Vagina (tissue), 2 donors: ENCODE measurements around the gene NUP205. TPM values are rescaled to one million over a fixed set of nuclear protein-coding genes. Genes with fewer than 3 reads are reported as not detected.
A peak's percentile ranks its signal among the peaks of the same experiment; 100 is the strongest.

Source experiments
- DNase-seq, 2 donors: peaks; one replicate each; pipeline ENCODE4 v3.0.0-alpha.2; 2017; ENCODE audit errors: extremely low spot score in 2 of 2
- H3K27ac ChIP-seq: fragments of 200-600 bp; sonication (generic); one replicate; pipeline ENCODE4 v1.5.1; 2019
- H3K27me3 ChIP-seq: fragments of 200-600 bp; sonication (generic); one replicate; pipeline ENCODE4 v1.5.1; 2019
- H3K36me3 ChIP-seq, 2 donors: fragments of 200-600 bp; sonication (generic); one replicate each; pipeline ENCODE4 v1.5.1; 2017 to 2019
- H3K4me1 ChIP-seq: fragments of 200-600 bp; sonication (generic); one replicate; pipeline ENCODE4 v1.5.1; 2019
- H3K4me3 ChIP-seq, 2 donors: fragments of 200-600 bp; sonication (generic); 1 replicate in 1 of 2; 2 replicates in 1 of 2; pipeline ENCODE4 v1.5.1; 2016 to 2019
- H3K9me3 ChIP-seq: fragments of 200-600 bp; sonication (generic); one replicate; pipeline ENCODE4 v1.5.1; 2019
- POLR2A ChIP-seq, 2 donors: fragments of 450-650 bp; IDR thresholded peaks; one replicate each; pipeline ENCODE4 v1.6.1; 2017; ENCODE audit warnings: antibody characterized with exemption in 2 of 2, mild to moderate bottlenecking in 2 of 2, moderate library complexity in 2 of 2
- POLR2AphosphoS5 ChIP-seq, 2 donors: sonication (generic); formaldehyde crosslinking; IDR thresholded peaks; one replicate each; pipeline ENCODE4 v1.9.0; 2017; ENCODE audit warnings: antibody characterized with exemption in 2 of 2, mild to moderate bottlenecking in 2 of 2, low read depth in 1 of 2; ENCODE audit not compliant: insufficient read depth in 1 of 2
- intact Hi-C: fragments of 100-400 bp; cut with DNase I; formaldehyde crosslinking; loops from one replicate; pipeline ENCODE4 v1.15.1; 2023
- total RNA-seq: library from RNA; depleted of rRNA; stranded (reverse); fragments of >200 nt; gene quantifications from one replicate; pipeline ENCODE4 v1.2.3, GENCODE V29; 2016
- TF ChIP-seq, protein P1 (sequence below), 3 experiments: fragments of 450-650 bp in 2 of 3; fragments of 200-600 bp in 1 of 3; sonication (generic) in 1 of 3; IDR thresholded peaks; one replicate each; pipeline ENCODE4 v1.5.1; 2017 to 2019; ENCODE audit warnings: antibody characterized with exemption in 3 of 3, mild to moderate bottlenecking in 2 of 3, moderate library complexity in 2 of 3

The NUP205 gene
- total RNA-seq, 1 donor from 2014 or later = 28.2 TPM

DNA sequence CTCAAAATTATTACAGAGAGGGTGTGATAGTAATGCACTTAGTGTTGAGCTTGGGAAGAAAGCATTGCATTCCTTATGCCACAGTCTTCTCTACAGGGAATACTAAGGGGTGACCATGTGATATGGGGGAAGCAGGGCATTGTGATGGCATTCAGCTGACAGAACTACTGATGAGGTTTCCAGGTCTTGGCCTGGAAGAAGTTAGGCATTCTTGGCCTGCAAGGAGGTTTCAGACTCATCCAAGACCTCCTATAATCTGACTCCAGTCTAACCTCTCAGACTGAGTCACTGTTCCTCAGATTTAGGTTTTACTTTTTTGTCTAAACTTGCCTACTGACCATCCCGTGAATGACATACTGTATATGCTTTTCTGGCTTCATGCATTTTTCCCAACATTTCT lies 112.5 kb downstream of the NUP205 start:
- peaks cover 48% of the 10 kb centered on the region for H3K4me1 ChIP-seq
- H3K36me3 ChIP-seq = no peaks in the 10 kb centered on the region
- H3K27me3 ChIP-seq = no peaks in the 10 kb centered on the region
- no peak overlapping the region for H3K4me3 ChIP-seq
- DNase-seq = no peak
- intact Hi-C loops = no loop called here
- no peak overlapping the region for H3K27ac ChIP-seq
- TF ChIP-seq, protein P1, sequence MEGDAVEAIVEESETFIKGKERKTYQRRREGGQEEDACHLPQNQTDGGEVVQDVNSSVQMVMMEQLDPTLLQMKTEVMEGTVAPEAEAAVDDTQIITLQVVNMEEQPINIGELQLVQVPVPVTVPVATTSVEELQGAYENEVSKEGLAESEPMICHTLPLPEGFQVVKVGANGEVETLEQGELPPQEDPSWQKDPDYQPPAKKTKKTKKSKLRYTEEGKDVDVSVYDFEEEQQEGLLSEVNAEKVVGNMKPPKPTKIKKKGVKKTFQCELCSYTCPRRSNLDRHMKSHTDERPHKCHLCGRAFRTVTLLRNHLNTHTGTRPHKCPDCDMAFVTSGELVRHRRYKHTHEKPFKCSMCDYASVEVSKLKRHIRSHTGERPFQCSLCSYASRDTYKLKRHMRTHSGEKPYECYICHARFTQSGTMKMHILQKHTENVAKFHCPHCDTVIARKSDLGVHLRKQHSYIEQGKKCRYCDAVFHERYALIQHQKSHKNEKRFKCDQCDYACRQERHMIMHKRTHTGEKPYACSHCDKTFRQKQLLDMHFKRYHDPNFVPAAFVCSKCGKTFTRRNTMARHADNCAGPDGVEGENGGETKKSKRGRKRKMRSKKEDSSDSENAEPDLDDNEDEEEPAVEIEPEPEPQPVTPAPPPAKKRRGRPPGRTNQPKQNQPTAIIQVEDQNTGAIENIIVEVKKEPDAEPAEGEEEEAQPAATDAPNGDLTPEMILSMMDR (IDR thresholded peaks at IDR 0.05) = no peak
- TF ChIP-seq POLR2AphosphoS5 (IDR thresholded peaks at IDR 0.05; ENCODE audit: insufficient read depth in 1 of 2, low read depth in 1 of 2) = no peak
- TF ChIP-seq POLR2A (IDR thresholded peaks at IDR 0.05) = no peak
- H3K9me3 ChIP-seq = no peaks in the 10 kb centered on the region

DNA sequence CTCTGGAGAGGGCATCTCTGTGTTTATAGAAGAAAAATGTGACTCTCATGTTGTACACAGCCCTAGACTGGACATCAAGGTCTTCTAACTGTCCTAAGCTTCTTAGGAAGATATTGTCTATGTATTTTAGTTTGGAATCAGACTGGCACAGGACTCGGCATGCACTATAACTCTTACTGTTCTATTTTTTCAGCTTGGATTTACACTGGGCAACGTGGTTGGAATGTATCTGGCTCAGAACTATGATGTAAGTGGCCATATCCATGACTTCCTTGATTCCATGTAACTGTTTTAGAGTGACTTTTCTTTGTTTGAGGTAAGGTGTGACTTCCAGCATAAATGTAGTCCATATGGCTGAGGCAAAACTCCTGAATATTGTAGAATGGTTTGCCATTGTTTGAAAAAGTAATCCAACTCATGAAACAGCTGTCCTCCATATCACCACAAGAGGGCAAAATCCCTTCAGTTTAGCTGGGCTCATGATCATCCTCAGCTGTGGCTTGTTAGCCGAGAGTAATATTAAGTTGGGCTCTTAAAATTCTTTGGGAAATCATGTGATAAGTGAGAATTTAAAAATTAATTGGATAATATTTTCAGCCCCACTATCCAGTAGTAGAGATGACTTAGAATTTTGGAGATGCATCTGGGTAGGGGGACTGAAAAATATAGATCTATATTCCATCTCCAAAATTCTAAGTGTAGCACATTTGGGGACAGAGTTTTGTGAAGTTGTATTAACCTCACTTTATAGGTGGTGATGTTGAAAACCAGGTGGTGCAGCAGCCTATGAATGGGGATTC lies 115.0 kb downstream of the NUP205 start:
- Histone ChIP-seq H3K27ac (no peak overlapping the region), H3K9me3 (no peaks in the 10 kb centered on the region), H3K27me3 (no peaks in the 10 kb centered on the region), H3K4me1 (peaks cover 45% of the 10 kb centered on the region), H3K4me3 (no peak overlapping the region), H3K36me3 (no peaks in the 10 kb centered on the region)
- DNase-seq = no peak
- intact Hi-C loops = no loop called here
- TF ChIP-seq POLR2AphosphoS5 (IDR thresholded peaks at IDR 0.05; ENCODE audit: insufficient read depth in 1 of 2, low read depth in 1 of 2) (peak in 1 of 2 donors; percentile 67), POLR2A (IDR thresholded peaks at IDR 0.05) (no peak)
- TF ChIP-seq, protein P1 (IDR thresholded peaks at IDR 0.05) = peak; percentile 51 to 76 (median 55)

DNA sequence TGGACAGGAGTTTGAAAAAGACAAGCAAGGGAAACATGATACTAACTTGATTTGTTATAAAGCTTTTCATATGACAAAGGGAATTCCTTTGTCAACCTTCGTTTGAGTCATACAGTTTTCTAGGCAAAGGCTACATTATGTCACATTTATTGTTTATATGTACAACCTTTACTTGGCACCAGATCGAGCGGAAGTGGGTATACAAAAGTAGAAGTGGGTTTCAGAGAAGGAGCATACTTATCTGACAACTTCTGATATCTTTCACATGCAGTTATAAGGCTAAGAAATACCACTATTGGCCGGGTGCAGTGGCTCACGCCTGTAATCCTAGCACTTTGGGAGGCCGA lies 115.6 kb downstream of the NUP205 start:
- Histone ChIP-seq H3K36me3 (no peaks in the 10 kb centered on the region), H3K4me3 (no peak overlapping the region), H3K9me3 (no peaks in the 10 kb centered on the region), H3K4me1 (peaks cover 48% of the 10 kb centered on the region), H3K27me3 (no peaks in the 10 kb centered on the region), H3K27ac (no peak overlapping the region)
- intact Hi-C loops = no loop called here
- no peak for DNase-seq
- TF ChIP-seq POLR2AphosphoS5 (IDR thresholded peaks at IDR 0.05; ENCODE audit: insufficient read depth in 1 of 2, low read depth in 1 of 2) (no peak), POLR2A (IDR thresholded peaks at IDR 0.05) (no peak)
- TF ChIP-seq, protein P1 (IDR thresholded peaks at IDR 0.05) = no peak

DNA sequence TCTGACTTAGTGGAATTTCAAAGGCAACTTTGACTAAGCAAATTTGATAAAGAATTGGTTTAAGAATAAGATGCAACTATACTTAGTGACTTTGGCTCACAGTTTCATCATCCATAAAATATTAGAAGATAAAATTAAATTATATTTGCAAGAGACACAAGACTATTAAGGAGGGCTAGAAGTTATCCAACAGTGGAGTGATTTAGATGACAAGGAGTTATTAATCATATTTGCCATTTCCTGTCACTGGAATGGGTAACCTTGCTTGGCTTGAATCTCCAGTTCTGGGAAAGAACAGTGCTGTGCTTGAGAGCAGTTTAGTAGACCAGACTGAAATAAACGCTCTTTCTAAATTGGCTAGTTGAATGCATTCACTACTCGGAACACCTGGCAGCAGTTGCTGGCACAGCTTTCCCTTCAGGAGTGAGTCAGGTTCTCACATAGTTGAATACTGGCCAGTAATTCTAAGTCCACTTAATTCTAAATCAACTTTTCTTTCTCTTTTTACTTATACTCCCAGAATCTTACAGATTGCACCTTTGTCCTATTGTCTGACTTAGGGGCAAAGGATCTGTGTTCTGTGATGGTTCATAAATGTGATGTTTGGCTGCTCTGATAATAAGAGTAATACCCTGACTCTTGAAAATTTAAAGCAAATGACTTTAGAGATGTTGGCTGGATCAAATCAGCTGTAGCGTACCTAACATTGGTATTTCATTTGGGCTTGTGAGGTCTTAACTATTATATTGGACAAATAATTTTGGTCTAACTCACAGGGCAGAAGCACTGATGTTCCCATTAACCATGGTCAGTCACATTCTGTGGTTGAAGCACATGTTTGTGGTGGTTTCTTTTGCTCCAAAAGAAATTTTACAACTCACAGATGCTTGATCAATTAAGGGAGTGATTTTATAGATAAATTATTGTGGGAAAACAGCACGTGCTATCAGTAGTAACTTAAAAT lies 121.2 kb downstream of the NUP205 start:
- no peak for DNase-seq
- Histone ChIP-seq H3K27ac (no peak overlapping the region), H3K27me3 (no peaks in the 10 kb centered on the region), H3K9me3 (no peaks in the 10 kb centered on the region), H3K4me3 (no peak overlapping the region), H3K36me3 (no peaks in the 10 kb centered on the region), H3K4me1 (peaks cover 23% of the 10 kb centered on the region)
- TF ChIP-seq POLR2AphosphoS5 (IDR thresholded peaks at IDR 0.05; ENCODE audit: insufficient read depth in 1 of 2, low read depth in 1 of 2) = peak in 1 of 2 donors; percentile 24
- TF ChIP-seq POLR2A (IDR thresholded peaks at IDR 0.05) = no peak
- TF ChIP-seq, protein P1 (IDR thresholded peaks at IDR 0.05) = no peak
- intact Hi-C loops = no loop called here
